Ascending aorta (tissue), 2 donors: Measurements from ENCODE around the gene C16orf78. TPM values are rescaled to one million over a fixed set of nuclear protein-coding genes. Genes with fewer than 3 reads are reported as not detected.

ENCODE experiments used
- DNase-seq, 2 donors: peaks; one replicate each; pipeline ENCODE4 v3.0.0-alpha.2; 2019; ENCODE audit warnings: low spot score in 2 of 2
- H3K27ac ChIP-seq, 2 donors: fragments of 200-600 bp; sonication (generic); one replicate each; pipeline ENCODE4 v1.5.1; 2016 to 2017; ENCODE audit warnings: mild to moderate bottlenecking in 1 of 2
- H3K27me3 ChIP-seq: fragments of 200-600 bp; sonication (generic); one replicate; pipeline ENCODE4 v1.5.1; 2017
- H3K36me3 ChIP-seq, 2 donors: fragments of 200-600 bp; sonication (generic); one replicate each; pipeline ENCODE4 v1.5.1; 2016
- H3K4me1 ChIP-seq, 2 donors: fragments of 200-600 bp; sonication (generic); one replicate each; pipeline ENCODE4 v1.5.1; 2016 to 2017; ENCODE audit warnings: mild to moderate bottlenecking in 1 of 2
- H3K4me3 ChIP-seq, 2 donors: fragments of 200-600 bp; sonication (generic); one replicate each; pipeline ENCODE4 v1.5.1; 2016 to 2017; ENCODE audit warnings: mild to moderate bottlenecking in 1 of 2
- H3K9me3 ChIP-seq, 2 donors: fragments of 200-600 bp; sonication (generic); one replicate each; pipeline ENCODE4 v1.5.1; 2016
- intact Hi-C: fragments of 100-400 bp; cut with DNase I; formaldehyde crosslinking; loops from one replicate; pipeline ENCODE4 v1.15.1; 2023
- total RNA-seq: library from RNA; depleted of rRNA; stranded (reverse); fragments of >200 nt; gene quantifications from one replicate; pipeline ENCODE4 v1.1.0, GENCODE V29; 2016
- TF ChIP-seq, protein P1 (sequence below), 3 experiments: fragments of 200-600 bp in 2 of 3; fragments of 450-650 bp in 1 of 3; sonication (generic) in 2 of 3; IDR thresholded peaks; one replicate each; pipeline ENCODE4 v1.5.1; 2016 to 2019; ENCODE audit warnings: antibody characterized with exemption in 3 of 3, mild to moderate bottlenecking in 1 of 3, moderate library complexity in 1 of 3

C16orf78 gene
- total RNA-seq, 1 donor from 2014 or later: not detected

GRCh38 chr16:49440156-49441065 is 66.8 kb downstream of the C16orf78 start:
- no peak overlapping the region for H3K4me3 ChIP-seq
- no peak for DNase-seq
- H3K27ac ChIP-seq: no peak overlapping the region
- no peaks in the 10 kb centered on the region for H3K36me3 ChIP-seq
- no peaks in the 10 kb centered on the region for H3K9me3 ChIP-seq
- peaks cover 0 to 5% of the 10 kb centered on the region in 2 donors for H3K4me1 ChIP-seq
- intact Hi-C loops: no loop called here
- no peaks in the 10 kb centered on the region for H3K27me3 ChIP-seq
- TF ChIP-seq, protein P1, sequence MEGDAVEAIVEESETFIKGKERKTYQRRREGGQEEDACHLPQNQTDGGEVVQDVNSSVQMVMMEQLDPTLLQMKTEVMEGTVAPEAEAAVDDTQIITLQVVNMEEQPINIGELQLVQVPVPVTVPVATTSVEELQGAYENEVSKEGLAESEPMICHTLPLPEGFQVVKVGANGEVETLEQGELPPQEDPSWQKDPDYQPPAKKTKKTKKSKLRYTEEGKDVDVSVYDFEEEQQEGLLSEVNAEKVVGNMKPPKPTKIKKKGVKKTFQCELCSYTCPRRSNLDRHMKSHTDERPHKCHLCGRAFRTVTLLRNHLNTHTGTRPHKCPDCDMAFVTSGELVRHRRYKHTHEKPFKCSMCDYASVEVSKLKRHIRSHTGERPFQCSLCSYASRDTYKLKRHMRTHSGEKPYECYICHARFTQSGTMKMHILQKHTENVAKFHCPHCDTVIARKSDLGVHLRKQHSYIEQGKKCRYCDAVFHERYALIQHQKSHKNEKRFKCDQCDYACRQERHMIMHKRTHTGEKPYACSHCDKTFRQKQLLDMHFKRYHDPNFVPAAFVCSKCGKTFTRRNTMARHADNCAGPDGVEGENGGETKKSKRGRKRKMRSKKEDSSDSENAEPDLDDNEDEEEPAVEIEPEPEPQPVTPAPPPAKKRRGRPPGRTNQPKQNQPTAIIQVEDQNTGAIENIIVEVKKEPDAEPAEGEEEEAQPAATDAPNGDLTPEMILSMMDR (IDR thresholded peaks at IDR 0.05): no peak

GRCh38 chr16:49441366-49441780 is 67.8 kb downstream of the C16orf78 start:
- DNase-seq: no peak
- peaks cover 0 to 5% of the 10 kb centered on the region in 2 donors for H3K4me1 ChIP-seq
- no peak overlapping the region for H3K27ac ChIP-seq
- TF ChIP-seq, protein P1 (IDR thresholded peaks at IDR 0.05): peak in 1 of 3 experiments; percentile 32
- H3K27me3 ChIP-seq: no peaks in the 10 kb centered on the region
- no peaks in the 10 kb centered on the region for H3K9me3 ChIP-seq
- H3K36me3 ChIP-seq: no peaks in the 10 kb centered on the region
- H3K4me3 ChIP-seq: peak overlapping the region in 1 of 2 donors; percentile 16
- intact Hi-C loops: no loop called here

GRCh38 chr16:49442805-49443204 is 69.2 kb downstream of the C16orf78 start:
- intact Hi-C loops: no loop called here
- TF ChIP-seq, protein P1 (IDR thresholded peaks at IDR 0.05): no peak

GRCh38 chr16:49443576-49443975 is 70.0 kb downstream of the C16orf78 start:
- TF ChIP-seq, protein P1 (IDR thresholded peaks at IDR 0.05): no peak
- Histone ChIP-seq H3K9me3 (no peaks in the 10 kb centered on the region), H3K27ac (no peak overlapping the region), H3K36me3 (no peaks in the 10 kb centered on the region), H3K4me3 (no peak overlapping the region), H3K27me3 (no peaks in the 10 kb centered on the region), H3K4me1 (peaks cover 0 to 5% of the 10 kb centered on the region in 2 donors)
- intact Hi-C loops: no loop called here
- DNase-seq: no peak

More at GRCh38 chr16:49442805-49443204, 69.2 kb downstream of the C16orf78 start:
- Histone ChIP-seq H3K9me3 (no peaks in the 10 kb centered on the region), H3K4me3 (no peak overlapping the region), H3K27me3 (no peaks in the 10 kb centered on the region), H3K4me1 (peaks cover 0 to 5% of the 10 kb centered on the region in 2 donors), H3K36me3 (no peaks in the 10 kb centered on the region), H3K27ac (no peak overlapping the region)
- no peak for DNase-seq

GRCh38 chr16:49446805-49447204 is 73.2 kb downstream of the C16orf78 start:
- intact Hi-C loops: no loop called here
- Histone ChIP-seq H3K9me3 (no peaks in the 10 kb centered on the region), H3K4me3 (no peak overlapping the region), H3K4me1 (no peaks in the 10 kb centered on the region), H3K36me3 (no peaks in the 10 kb centered on the region), H3K27me3 (no peaks in the 10 kb centered on the region), H3K27ac (no peak overlapping the region)
- TF ChIP-seq, protein P1 (IDR thresholded peaks at IDR 0.05): no peak
- no peak for DNase-seq

Other genes with a start within 250 kb of the C16orf78 start
- gene CBLN1, start 92.0 kb upstream of the C16orf78 start, total RNA-seq: not detected